Measurements from ENCODE around the gene TBC1D22A. TPM values are rescaled to one million over a fixed set of nuclear protein-coding genes. Genes with fewer than 3 reads are reported as not detected.

The TBC1D22A gene
- total and polyA plus RNA-seq, 2 donors (not counting 3 experiments of a cell fraction or from before 2014, with no cell fraction given) = 26.1 to 32.4 TPM

DNA sequence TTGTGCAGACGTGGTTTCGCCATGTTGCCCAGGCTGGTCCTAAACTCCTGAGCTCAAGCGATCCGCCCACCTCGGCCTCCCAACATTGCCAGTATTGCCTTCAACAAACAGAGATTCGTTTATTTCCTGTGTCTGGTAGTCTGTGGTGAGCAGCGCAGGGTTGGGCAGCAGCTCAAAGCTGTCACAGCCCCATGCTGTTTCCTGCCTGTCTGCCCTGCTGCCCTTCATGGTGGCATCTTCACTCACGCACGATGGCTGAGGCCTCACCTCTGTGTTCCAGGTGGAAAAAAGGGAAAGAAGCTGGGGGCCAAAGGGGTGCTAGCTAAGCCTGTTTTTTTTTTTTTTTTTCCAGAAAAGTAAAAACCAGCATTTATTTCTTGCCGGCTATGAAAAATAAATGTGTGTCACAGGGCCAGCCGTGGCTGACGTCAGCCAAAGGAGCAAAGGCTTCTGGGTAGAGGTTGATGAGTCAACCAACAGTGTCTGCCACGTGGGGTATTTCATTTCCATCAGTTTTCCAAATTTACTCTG lies 28.8 kb downstream of the TBC1D22A start:
- no peaks in the 10 kb centered on the region for H4K20me1 ChIP-seq (replicated peaks; ENCODE audit: control insufficient read depth, extremely low read depth, insufficient read depth, low read length)
- CTCF ChIA-PET = interaction anchor here (1.0 to 5.1 kb wide), 4 partner anchors 11 to 32 kb away, joined by 4 to 36 read pairs (median 6); partner anchors contain the start of gene TBC1D22A
- DNase-seq (ENCODE audit: low read depth, low spot score) (peak; percentile 42), FAIRE-seq (peak; percentile 67)
- intact Hi-C loops (cut with micrococcal nuclease) (loop anchor here (10.0 kb wide), 1 partner anchor 1694 kb away; a partner anchor contains a TSS), dilution Hi-C loops (cut with MboI; ENCODE audit: extremely low pct_ligation_motif_present, low sequenced_read_pairs) (no loop called here)
- no TSS peak for BruUV-seq (replicated peaks)
- H3K27me3 ChIP-seq (ENCODE audit: control insufficient read depth in 2 of 2, insufficient read depth in 2 of 2, low read length in 2 of 2) = no peaks in the 10 kb centered on the region
- H3K9me3 ChIP-seq (replicated peaks; ENCODE audit: control insufficient read depth, insufficient read depth, low read length) = no peaks in the 10 kb centered on the region
- H2AFZ ChIP-seq (ENCODE audit: low read depth, low read length) = peak overlapping the region; percentile 3
- H3K4me1 ChIP-seq (ENCODE audit: control insufficient read depth, extremely low read depth, insufficient read depth, low read length) = peaks cover 25% of the 10 kb centered on the region
- TF ChIP-seq, protein P1, sequence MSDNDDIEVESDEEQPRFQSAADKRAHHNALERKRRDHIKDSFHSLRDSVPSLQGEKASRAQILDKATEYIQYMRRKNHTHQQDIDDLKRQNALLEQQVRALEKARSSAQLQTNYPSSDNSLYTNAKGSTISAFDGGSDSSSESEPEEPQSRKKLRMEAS (IDR thresholded peaks at IDR 0.05; ENCODE audit: insufficient read depth, insufficient read length) = peak; percentile 17
- no peak for TF ChIP-seq POLR2AphosphoS5 (IDR thresholded peaks at IDR 0.05; ENCODE audit: insufficient read depth, low read depth, low read length)
- peak; percentile 31 for TF ChIP-seq JUN (IDR thresholded peaks at IDR 0.05; ENCODE audit: borderline replicate concordance, insufficient read depth, insufficient read length, low read depth)
- no peaks in the 10 kb centered on the region for H3K9me1 ChIP-seq (replicated peaks; ENCODE audit: control insufficient read depth, extremely low read depth, insufficient read depth, low read length)
- POLR2A ChIA-PET = interaction anchor here (0.6 kb wide), 1 partner anchor 25 kb away, joined by 6 read pairs; no protein-coding TSS in a partner anchor
- peaks cover 9% of the 10 kb centered on the region for H3K79me2 ChIP-seq (ENCODE audit: control insufficient read depth, insufficient read depth, low read length)
- H3K9ac ChIP-seq (replicated peaks; ENCODE audit: extremely low read depth, insufficient read depth, low read length) = no peak overlapping the region
- H3K36me3 ChIP-seq (ENCODE audit: control insufficient read depth in 2 of 2, extremely low read depth in 1 of 2, insufficient read depth in 2 of 2, low read length in 2 of 2) = peaks cover 0 to 16% of the 10 kb centered on the region in 2 experiments
- peak overlapping the region; percentile 76 for H3K27ac ChIP-seq (ENCODE audit: insufficient read depth, low read depth, low read length)
- H3K4me3 ChIP-seq (replicated peaks in 1 of 3; ENCODE audit: insufficient read depth in 1 of 3, low read depth in 1 of 3, low read length in 3 of 3) = no peak overlapping the region
- H3K4me2 ChIP-seq (ENCODE audit: insufficient read depth, low read length) = no peak overlapping the region

DNA sequence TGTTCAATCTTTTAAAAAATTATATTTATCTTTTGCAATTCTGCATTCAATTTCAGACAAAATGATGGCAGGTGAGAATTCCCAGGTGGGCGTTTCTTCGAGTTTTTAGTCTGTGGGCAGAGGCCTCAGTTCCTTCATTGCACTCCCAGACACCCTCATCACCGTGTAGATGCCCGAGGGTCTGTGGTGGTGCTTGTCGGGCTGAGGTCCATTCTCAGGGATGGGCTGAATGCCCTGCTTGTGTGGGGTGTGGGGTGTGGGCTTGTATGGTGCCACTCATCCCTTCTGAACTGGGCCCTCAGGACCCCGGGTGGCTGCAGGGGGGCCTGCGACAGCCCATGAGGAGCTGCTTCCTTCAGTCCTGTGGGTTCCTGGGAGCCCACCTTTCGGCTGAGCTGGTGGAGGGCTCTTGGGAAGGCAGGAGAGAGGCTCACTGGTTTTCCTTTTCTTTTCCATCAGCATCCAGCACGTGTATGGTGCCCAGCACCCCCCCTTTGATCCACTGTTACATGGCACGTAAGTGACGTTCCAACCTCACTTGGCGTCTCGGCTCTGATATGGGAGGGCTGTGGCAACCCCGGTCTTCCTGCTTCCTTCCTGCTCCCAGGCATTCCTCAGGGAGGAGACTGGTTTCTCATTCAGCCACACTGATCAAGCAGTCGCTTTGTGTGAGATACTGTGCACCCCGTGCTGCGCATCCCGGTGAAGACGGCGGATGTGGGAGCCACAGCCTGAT lies 29.8 kb downstream of the TBC1D22A start:
- Histone ChIP-seq H3K9ac (replicated peaks; ENCODE audit: extremely low read depth, insufficient read depth, low read length) (peak overlapping the region; percentile 42), H3K4me2 (ENCODE audit: insufficient read depth, low read length) (peak overlapping the region; percentile 61), H3K27ac (ENCODE audit: insufficient read depth, low read depth, low read length) (peak overlapping the region; percentile 76), H3K4me3 (replicated peaks in 1 of 3; ENCODE audit: insufficient read depth in 1 of 3, low read depth in 1 of 3, low read length in 3 of 3) (no peak overlapping the region), H3K79me2 (ENCODE audit: control insufficient read depth, insufficient read depth, low read length) (peaks cover 5% of the 10 kb centered on the region), H3K9me1 (replicated peaks; ENCODE audit: control insufficient read depth, extremely low read depth, insufficient read depth, low read length) (no peaks in the 10 kb centered on the region), H3K4me1 (ENCODE audit: control insufficient read depth, extremely low read depth, insufficient read depth, low read length) (peaks cover 25% of the 10 kb centered on the region), H4K20me1 (replicated peaks; ENCODE audit: control insufficient read depth, extremely low read depth, insufficient read depth, low read length) (no peaks in the 10 kb centered on the region), H3K9me3 (replicated peaks; ENCODE audit: control insufficient read depth, insufficient read depth, low read length) (no peaks in the 10 kb centered on the region), H3K36me3 (ENCODE audit: control insufficient read depth in 2 of 2, extremely low read depth in 1 of 2, insufficient read depth in 2 of 2, low read length in 2 of 2) (peaks cover 0 to 16% of the 10 kb centered on the region in 2 experiments), H3K27me3 (ENCODE audit: control insufficient read depth in 2 of 2, insufficient read depth in 2 of 2, low read length in 2 of 2) (no peaks in the 10 kb centered on the region), H2AFZ (ENCODE audit: low read depth, low read length) (peak overlapping the region; percentile 76)
- DNase-seq (ENCODE audit: low read depth, low spot score) (peak; percentile 78), FAIRE-seq (peak; percentile 96)
- intact Hi-C loops (cut with micrococcal nuclease) = loop anchor here (1.0 to 10.0 kb wide), 3 partner anchors 30 to 1693 kb away; partner anchors contain the start of gene TBC1D22A
- ChIA-PET CTCF (interaction anchor here (1.7 to 5.1 kb wide), 4 partner anchors 10 to 33 kb away, joined by 4 to 36 read pairs (median 10); partner anchors contain the start of gene TBC1D22A), POLR2A (interaction anchor here (1.1 kb wide), 1 partner anchor 30 kb away, joined by 5 read pairs; the partner anchor contains the start of gene TBC1D22A)
- TF ChIP-seq, protein P1 (IDR thresholded peaks at IDR 0.05; ENCODE audit: insufficient read depth, insufficient read length) = peak; percentile 73
- TF ChIP-seq POLR2AphosphoS5 (IDR thresholded peaks at IDR 0.05; ENCODE audit: insufficient read depth, low read depth, low read length) = peak; percentile 58
- TF ChIP-seq MYC (IDR thresholded peaks at IDR 0.05; ENCODE audit: low read depth, low read length) = peak; percentile 60
- peak; percentile 21 for TF ChIP-seq POLR2A (IDR thresholded peaks at IDR 0.05; ENCODE audit: low read depth, low read length)
- no peak for TF ChIP-seq JUN (IDR thresholded peaks at IDR 0.05; ENCODE audit: borderline replicate concordance, insufficient read depth, insufficient read length, low read depth)
- dilution Hi-C loops (cut with MboI; ENCODE audit: extremely low pct_ligation_motif_present, low sequenced_read_pairs) = no loop called here
- BruUV-seq (replicated peaks) = no TSS peak
